ENCODE data around the gene LAMTOR3.

DNA sequence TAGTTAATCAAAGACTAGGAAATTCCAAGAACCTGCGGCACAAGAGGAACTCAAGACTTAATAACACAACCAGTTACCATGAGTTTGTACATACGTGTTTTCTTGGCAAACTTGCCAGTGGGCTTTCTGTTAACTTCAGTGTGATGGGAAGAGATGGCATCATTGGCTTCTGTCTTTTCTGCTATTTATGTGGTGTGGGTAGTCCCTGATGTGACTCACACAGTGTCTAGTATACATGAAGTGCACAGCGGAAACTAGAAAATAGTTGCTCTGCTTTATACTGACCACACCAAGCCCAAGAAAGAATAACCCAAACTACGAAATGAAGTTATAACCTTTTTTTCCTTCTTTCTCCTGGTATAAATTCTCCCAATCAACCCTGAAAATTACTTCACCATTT lies 53.1 kb downstream of the LAMTOR3 start:
- TF ChIP-seq, protein P1, sequence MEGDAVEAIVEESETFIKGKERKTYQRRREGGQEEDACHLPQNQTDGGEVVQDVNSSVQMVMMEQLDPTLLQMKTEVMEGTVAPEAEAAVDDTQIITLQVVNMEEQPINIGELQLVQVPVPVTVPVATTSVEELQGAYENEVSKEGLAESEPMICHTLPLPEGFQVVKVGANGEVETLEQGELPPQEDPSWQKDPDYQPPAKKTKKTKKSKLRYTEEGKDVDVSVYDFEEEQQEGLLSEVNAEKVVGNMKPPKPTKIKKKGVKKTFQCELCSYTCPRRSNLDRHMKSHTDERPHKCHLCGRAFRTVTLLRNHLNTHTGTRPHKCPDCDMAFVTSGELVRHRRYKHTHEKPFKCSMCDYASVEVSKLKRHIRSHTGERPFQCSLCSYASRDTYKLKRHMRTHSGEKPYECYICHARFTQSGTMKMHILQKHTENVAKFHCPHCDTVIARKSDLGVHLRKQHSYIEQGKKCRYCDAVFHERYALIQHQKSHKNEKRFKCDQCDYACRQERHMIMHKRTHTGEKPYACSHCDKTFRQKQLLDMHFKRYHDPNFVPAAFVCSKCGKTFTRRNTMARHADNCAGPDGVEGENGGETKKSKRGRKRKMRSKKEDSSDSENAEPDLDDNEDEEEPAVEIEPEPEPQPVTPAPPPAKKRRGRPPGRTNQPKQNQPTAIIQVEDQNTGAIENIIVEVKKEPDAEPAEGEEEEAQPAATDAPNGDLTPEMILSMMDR (IDR thresholded peaks at IDR 0.05): no peak
- no peak for TF ChIP-seq EZH2 (IDR thresholded peaks at IDR 0.05)

All from neural progenitor cell (in vitro differentiated cells).